ENCODE results near the gene ANKRD28. TPM values are rescaled to one million over a fixed set of nuclear protein-coding genes. Genes with fewer than 3 reads are reported as not detected.

Gene ANKRD28
- total and polyA plus RNA-seq, 2 experiments from 2014 or later: 15.2 to 61.3 TPM

DNA sequence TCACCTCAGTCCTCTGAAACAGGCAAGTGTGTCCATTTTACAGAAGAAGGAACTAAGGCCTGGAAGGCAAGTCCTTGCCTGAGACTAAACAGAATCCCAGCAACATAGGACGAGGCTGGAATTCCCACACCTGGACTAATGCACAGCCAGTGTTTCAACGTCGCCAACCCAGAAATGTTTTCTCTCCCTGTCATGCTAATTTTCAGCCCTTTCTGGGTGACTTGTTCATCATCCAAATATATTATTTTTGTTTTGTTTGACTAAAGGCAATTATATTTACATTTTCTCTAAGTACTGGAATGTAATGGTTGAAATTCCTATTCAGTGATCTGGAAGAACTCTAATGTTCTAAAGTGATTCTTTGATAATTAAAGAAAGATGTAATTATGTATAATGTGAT lies 144.5 kb downstream of the ANKRD28 start (continued):
- TF ChIP-seq, protein P1, sequence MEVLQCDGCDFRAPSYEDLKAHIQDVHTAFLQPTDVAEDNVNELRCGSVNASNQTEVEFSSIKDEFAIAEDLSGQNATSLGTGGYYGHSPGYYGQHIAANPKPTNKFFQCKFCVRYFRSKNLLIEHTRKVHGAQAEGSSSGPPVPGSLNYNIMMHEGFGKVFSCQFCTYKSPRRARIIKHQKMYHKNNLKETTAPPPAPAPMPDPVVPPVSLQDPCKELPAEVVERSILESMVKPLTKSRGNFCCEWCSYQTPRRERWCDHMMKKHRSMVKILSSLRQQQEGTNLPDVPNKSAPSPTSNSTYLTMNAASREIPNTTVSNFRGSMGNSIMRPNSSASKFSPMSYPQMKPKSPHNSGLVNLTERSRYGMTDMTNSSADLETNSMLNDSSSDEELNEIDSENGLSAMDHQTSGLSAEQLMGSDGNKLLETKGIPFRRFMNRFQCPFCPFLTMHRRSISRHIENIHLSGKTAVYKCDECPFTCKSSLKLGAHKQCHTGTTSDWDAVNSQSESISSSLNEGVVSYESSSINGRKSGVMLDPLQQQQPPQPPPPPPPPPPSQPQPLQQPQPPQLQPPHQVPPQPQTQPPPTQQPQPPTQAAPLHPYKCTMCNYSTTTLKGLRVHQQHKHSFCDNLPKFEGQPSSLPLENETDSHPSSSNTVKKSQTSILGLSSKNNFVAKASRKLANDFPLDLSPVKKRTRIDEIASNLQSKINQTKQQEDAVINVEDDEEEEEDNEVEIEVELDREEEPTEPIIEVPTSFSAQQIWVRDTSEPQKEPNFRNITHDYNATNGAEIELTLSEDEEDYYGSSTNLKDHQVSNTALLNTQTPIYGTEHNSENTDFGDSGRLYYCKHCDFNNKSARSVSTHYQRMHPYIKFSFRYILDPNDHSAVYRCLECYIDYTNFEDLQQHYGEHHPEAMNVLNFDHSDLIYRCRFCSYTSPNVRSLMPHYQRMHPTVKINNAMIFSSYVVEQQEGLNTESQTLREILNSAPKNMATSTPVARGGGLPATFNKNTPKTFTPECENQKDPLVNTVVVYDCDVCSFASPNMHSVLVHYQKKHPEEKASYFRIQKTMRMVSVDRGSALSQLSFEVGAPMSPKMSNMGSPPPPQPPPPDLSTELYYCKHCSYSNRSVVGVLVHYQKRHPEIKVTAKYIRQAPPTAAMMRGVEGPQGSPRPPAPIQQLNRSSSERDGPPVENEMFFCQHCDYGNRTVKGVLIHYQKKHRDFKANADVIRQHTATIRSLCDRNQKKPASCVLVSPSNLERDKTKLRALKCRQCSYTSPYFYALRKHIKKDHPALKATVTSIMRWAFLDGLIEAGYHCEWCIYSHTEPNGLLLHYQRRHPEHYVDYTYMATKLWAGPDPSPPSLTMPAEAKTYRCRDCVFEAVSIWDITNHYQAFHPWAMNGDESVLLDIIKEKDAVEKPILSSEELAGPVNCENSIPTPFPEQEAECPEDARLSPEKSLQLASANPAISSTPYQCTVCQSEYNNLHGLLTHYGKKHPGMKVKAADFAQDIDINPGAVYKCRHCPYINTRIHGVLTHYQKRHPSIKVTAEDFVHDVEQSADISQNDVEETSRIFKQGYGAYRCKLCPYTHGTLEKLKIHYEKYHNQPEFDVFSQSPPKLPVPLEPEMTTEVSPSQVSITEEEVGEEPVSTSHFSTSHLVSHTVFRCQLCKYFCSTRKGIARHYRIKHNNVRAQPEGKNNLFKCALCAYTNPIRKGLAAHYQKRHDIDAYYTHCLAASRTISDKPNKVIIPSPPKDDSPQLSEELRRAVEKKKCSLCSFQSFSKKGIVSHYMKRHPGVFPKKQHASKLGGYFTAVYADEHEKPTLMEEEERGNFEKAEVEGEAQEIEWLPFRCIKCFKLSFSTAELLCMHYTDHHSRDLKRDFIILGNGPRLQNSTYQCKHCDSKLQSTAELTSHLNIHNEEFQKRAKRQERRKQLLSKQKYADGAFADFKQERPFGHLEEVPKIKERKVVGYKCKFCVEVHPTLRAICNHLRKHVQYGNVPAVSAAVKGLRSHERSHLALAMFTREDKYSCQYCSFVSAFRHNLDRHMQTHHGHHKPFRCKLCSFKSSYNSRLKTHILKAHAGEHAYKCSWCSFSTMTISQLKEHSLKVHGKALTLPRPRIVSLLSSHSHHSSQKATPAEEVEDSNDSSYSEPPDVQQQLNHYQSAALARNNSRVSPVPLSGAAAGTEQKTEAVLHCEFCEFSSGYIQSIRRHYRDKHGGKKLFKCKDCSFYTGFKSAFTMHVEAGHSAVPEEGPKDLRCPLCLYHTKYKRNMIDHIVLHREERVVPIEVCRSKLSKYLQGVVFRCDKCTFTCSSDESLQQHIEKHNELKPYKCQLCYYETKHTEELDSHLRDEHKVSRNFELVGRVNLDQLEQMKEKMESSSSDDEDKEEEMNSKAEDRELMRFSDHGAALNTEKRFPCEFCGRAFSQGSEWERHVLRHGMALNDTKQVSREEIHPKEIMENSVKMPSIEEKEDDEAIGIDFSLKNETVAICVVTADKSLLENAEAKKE (CRISPR knock-in tag; IDR thresholded peaks at IDR 0.05): no peak
- TF ChIP-seq POLR2AphosphoS5 (IDR thresholded peaks at IDR 0.05; ENCODE audit: low read depth) (no peak), STAT1 (IDR thresholded peaks at IDR 0.05; ENCODE audit: unreplicated experiment) (no peak), ZNF331 (CRISPR knock-in tag; IDR thresholded peaks at IDR 0.05; ENCODE audit: low read depth) (no peak), EZH2 (IDR thresholded peaks at IDR 0.05; ENCODE audit: low read depth, unreplicated experiment) (no peak)

DNA sequence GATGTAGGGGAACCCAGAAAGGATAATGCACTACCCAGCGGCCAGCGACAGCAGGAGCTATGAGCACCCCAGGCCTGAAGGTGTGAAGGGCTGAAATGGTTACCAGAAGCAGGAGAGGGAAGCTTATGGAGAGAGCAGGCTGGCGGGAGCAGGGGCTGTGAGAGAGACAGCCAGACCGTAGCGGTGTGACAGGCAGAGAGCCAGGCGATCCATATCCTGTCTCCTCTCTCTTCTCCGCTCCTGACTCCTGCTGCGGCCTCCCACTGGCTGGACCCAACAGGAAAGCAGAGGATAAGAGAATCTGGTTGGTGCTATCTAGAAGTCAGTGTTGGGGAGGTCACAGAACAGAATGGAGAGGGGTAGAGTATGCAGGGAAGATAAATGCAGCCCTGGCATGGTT lies 146.4 kb downstream of the ANKRD28 start:
- peaks cover 11% of the 10 kb centered on the region for H3K36me3 Mint-ChIP-seq (ENCODE audit: low read depth)
- peaks cover 16% of the 10 kb centered on the region for H3K4me1 Mint-ChIP-seq
- Histone ChIP-seq H3K4me1 (ENCODE audit: insufficient read depth) (peaks cover 6% of the 10 kb centered on the region; the same call in 1 of the 2 replicates), H3K4me3 (no peak overlapping the region), H3K79me2 (replicated peaks; ENCODE audit: insufficient read depth) (no peaks in the 10 kb centered on the region), H2AFZ (no peak overlapping the region), H3K9me2 (ENCODE audit: insufficient read depth) (peaks cover 10% of the 10 kb centered on the region; the same call in 1 of the 2 replicates), H4K20me1 (replicated peaks; ENCODE audit: insufficient read depth) (no peaks in the 10 kb centered on the region), H3K4me2 (no peak overlapping the region), H3K36me3 (ENCODE audit: insufficient read depth) (no peaks in the 10 kb centered on the region; the same call in 1 of the 2 replicates), H3F3A (replicated peaks; ENCODE audit: low read depth) (0 out of 2 replicates have a peak, but pooled peaks cover 2% of the 10 kb centered on the region), H3K27me3 (ENCODE audit: insufficient read depth) (no peaks in the 10 kb centered on the region), H3K27ac (ENCODE audit: low read depth) (no peak overlapping the region)
- DNase-seq (ENCODE audit: low spot score) (no peak), ATAC-seq (peak; percentile 38)
- no peak overlapping the region for H3K4me3 Mint-ChIP-seq
- no peak overlapping the region for H3K27ac Mint-ChIP-seq
- H3K9me3 Mint-ChIP-seq: peaks cover 20% of the 10 kb centered on the region
- peaks cover 4% of the 10 kb centered on the region for H3K27me3 Mint-ChIP-seq (ENCODE audit: insufficient read depth, low read depth, poor library complexity)
- no peak for TF ChIP-seq ZNF331 (CRISPR knock-in tag; IDR thresholded peaks at IDR 0.05; ENCODE audit: low read depth)
- no peak for TF ChIP-seq JUNB (IDR thresholded peaks at IDR 0.05; ENCODE audit: unreplicated experiment)
- TF ChIP-seq, protein P2, sequence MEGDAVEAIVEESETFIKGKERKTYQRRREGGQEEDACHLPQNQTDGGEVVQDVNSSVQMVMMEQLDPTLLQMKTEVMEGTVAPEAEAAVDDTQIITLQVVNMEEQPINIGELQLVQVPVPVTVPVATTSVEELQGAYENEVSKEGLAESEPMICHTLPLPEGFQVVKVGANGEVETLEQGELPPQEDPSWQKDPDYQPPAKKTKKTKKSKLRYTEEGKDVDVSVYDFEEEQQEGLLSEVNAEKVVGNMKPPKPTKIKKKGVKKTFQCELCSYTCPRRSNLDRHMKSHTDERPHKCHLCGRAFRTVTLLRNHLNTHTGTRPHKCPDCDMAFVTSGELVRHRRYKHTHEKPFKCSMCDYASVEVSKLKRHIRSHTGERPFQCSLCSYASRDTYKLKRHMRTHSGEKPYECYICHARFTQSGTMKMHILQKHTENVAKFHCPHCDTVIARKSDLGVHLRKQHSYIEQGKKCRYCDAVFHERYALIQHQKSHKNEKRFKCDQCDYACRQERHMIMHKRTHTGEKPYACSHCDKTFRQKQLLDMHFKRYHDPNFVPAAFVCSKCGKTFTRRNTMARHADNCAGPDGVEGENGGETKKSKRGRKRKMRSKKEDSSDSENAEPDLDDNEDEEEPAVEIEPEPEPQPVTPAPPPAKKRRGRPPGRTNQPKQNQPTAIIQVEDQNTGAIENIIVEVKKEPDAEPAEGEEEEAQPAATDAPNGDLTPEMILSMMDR (conservative IDR thresholded peaks at IDR 0.05; ENCODE audit: low read depth in 2 of 2): no peak
- no peak for TF ChIP-seq NANOG (IDR thresholded peaks at IDR 0.05; ENCODE audit: borderline replicate concordance)
- TF ChIP-seq, protein P3, sequence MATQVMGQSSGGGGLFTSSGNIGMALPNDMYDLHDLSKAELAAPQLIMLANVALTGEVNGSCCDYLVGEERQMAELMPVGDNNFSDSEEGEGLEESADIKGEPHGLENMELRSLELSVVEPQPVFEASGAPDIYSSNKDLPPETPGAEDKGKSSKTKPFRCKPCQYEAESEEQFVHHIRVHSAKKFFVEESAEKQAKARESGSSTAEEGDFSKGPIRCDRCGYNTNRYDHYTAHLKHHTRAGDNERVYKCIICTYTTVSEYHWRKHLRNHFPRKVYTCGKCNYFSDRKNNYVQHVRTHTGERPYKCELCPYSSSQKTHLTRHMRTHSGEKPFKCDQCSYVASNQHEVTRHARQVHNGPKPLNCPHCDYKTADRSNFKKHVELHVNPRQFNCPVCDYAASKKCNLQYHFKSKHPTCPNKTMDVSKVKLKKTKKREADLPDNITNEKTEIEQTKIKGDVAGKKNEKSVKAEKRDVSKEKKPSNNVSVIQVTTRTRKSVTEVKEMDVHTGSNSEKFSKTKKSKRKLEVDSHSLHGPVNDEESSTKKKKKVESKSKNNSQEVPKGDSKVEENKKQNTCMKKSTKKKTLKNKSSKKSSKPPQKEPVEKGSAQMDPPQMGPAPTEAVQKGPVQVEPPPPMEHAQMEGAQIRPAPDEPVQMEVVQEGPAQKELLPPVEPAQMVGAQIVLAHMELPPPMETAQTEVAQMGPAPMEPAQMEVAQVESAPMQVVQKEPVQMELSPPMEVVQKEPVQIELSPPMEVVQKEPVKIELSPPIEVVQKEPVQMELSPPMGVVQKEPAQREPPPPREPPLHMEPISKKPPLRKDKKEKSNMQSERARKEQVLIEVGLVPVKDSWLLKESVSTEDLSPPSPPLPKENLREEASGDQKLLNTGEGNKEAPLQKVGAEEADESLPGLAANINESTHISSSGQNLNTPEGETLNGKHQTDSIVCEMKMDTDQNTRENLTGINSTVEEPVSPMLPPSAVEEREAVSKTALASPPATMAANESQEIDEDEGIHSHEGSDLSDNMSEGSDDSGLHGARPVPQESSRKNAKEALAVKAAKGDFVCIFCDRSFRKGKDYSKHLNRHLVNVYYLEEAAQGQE (IDR thresholded peaks at IDR 0.05; ENCODE audit: unreplicated experiment): no peak
- TF ChIP-seq CREB1 (CRISPR knock-in tag; IDR thresholded peaks at IDR 0.05; ENCODE audit: low read depth): no peak
- TF ChIP-seq ZNF114 (CRISPR knock-in tag; IDR thresholded peaks at IDR 0.05): no peak
- TF ChIP-seq POLR2AphosphoS5 (IDR thresholded peaks at IDR 0.05; ENCODE audit: low read depth): no peak
- no peak for TF ChIP-seq EZH2 (IDR thresholded peaks at IDR 0.05; ENCODE audit: low read depth, unreplicated experiment)
- no peak for TF ChIP-seq EZH2phosphoT487 (IDR thresholded peaks at IDR 0.05; ENCODE audit: unreplicated experiment)
